A549 (cell line): Measurements from ENCODE around the gene MAPRE2.

Source experiments
- CHD2 ChIP-seq: fragments of 150-350 bp; IDR thresholded peaks from 2 replicates; pipeline ENCODE4 v1.6.1; 2014; ENCODE audit warnings: low read length; ENCODE audit not compliant: partially characterized antibody
- CTCF ChIP-seq: fragments of >200 bp; sonication (Bioruptor Twin); formaldehyde crosslinking; IDR thresholded peaks from 3 replicates; pipeline ENCODE4 v1.5.1; 2016
- EP300 ChIP-seq, 2 experiments: fragments of >200 bp; sonication (Bioruptor Twin); formaldehyde crosslinking; IDR thresholded peaks; 2 replicates in 1 of 2; 3 replicates in 1 of 2; pipeline ENCODE4 v1.6.1; 2016 to 2017
- ESRRA ChIP-seq: fragments of 150-350 bp; IDR thresholded peaks from 2 replicates; pipeline ENCODE4 v1.6.1; 2014; ENCODE audit warnings: mild to moderate bottlenecking, low read length, borderline replicate concordance
- FOSL2 ChIP-seq, 2 experiments: fragments of 450-650 bp in 1 of 2; fragments of >200 bp in 1 of 2; sonication (Bioruptor Twin) in 1 of 2; formaldehyde crosslinking; IDR thresholded peaks; 2 replicates each; pipeline versions ENCODE4 v1.5.0 to v1.6.1; 2016 to 2020; ENCODE audit warnings: mild to moderate bottlenecking in 1 of 2, moderate library complexity in 1 of 2
- HES2 ChIP-seq: fragments of >200 bp; sonication (Bioruptor Twin); formaldehyde crosslinking; IDR thresholded peaks from 2 replicates; pipeline ENCODE4 v1.6.1; 2016
- KDM5A ChIP-seq: fragments of 200-600 bp; sonication (generic); IDR thresholded peaks from 2 replicates; pipeline ENCODE4 v1.6.1; 2016; ENCODE audit warnings: antibody characterized with exemption, mild to moderate bottlenecking
- POLR2A ChIP-seq: IDR thresholded peaks from 2 replicates; pipeline ENCODE4 v1.6.1; 2012; ENCODE audit warnings: mild to moderate bottlenecking, low read length
- SMC3 ChIP-seq: fragments of >200 bp; sonication (Bioruptor Twin); formaldehyde crosslinking; IDR thresholded peaks from 3 replicates; pipeline ENCODE4 v1.6.1; 2018; ENCODE audit warnings: inconsistent platforms
- ZSCAN20 ChIP-seq: fragments of 250-450 bp; sonication (Bioruptor Pico); IDR thresholded peaks from 2 replicates; pipeline ENCODE4 v1.8.0; 2022; ENCODE audit warnings: mild to moderate bottlenecking, moderate library complexity

- no peak for TF ChIP-seq SMC3
- no peak for TF ChIP-seq CTCF
- TF ChIP-seq CHD2: no peak
- no peak for TF ChIP-seq POLR2A
- TF ChIP-seq ZSCAN20: no peak
- TF ChIP-seq HES2: no peak
- no peak for TF ChIP-seq ESRRA
- no peak for TF ChIP-seq FOSL2 (IDR thresholded peaks at IDR 0.05)
- no peak for TF ChIP-seq FOSL2 (CRISPR knock-in tag; IDR thresholded peaks at IDR 0.05)
- no peak for TF ChIP-seq KDM5A
- TF ChIP-seq EP300 (IDR thresholded peaks at IDR 0.05): no peak
These were observed 56.0 kb downstream of the MAPRE2 start for GRCh38 chr18:35097195-35097594.
